GM21528 (cell line): Measurements from ENCODE around the gene MAP4K1.
A peak's percentile ranks its signal among the peaks of the same experiment; 100 is the strongest.

Source experiments
- ATAC-seq: cut with Tn5 transposase; IDR thresholded peaks from one replicate; pipeline ENCODE4 v1.9.1; 2021; ENCODE audit warnings: mild to moderate bottlenecking, moderate library complexity; ENCODE audit not compliant: unreplicated experiment, low FRiP score

MAP4K1 gene

DNA sequence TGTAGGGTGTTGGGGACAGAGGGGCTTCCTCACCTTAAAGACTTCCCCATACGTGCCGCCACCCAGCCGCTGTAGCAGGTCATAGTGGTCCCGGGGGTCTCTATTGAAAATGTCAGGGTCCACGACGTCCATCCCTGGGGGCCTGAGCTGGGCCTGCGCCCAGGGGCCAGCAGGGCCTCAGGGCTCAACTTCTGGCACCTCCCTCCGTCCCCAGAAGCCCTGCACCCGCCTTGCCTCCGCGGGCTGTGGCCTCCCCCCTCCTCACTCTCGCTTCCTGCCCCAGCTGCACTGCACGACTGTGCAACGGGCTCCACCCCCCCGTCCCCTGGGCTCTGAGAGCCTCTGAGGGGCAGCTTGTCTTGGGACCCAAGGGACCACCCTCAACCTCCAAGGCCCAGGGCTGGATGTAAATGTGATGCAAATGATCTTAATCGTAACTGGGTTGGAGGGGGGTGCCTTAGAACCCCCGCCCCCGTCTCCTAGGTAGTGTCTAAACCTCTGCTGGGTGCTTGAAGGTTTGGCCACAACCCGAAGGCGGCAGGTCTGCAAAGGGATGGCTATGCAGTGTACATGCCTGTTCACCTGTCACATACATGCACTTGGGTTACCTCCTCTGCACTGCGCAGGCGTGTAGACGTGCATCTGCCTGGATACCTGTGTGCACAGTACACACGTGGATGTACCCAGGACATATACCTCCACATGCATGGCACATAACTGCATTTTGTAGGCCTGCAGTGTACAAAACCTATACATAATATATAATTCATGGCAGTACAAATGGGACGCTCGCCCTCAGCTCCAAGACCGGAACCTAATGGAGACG is at the start of gene MAP4K1:
Gene MAP4K1 (minus strand): TSS at position 190 of the 826 bp plus-strand sequence. CDS start 58 bp downstream, at position 132.
- peak; percentile 44 for ATAC-seq

GRCh38 chr19:38666663-38667511 is 49.1 kb upstream of the MAP4K1 start:
- no peak for ATAC-seq

- no peak for ATAC-seq
Observed at GRCh38 chr19:38665950-38666662, 48.4 kb upstream of the MAP4K1 start.

DNA sequence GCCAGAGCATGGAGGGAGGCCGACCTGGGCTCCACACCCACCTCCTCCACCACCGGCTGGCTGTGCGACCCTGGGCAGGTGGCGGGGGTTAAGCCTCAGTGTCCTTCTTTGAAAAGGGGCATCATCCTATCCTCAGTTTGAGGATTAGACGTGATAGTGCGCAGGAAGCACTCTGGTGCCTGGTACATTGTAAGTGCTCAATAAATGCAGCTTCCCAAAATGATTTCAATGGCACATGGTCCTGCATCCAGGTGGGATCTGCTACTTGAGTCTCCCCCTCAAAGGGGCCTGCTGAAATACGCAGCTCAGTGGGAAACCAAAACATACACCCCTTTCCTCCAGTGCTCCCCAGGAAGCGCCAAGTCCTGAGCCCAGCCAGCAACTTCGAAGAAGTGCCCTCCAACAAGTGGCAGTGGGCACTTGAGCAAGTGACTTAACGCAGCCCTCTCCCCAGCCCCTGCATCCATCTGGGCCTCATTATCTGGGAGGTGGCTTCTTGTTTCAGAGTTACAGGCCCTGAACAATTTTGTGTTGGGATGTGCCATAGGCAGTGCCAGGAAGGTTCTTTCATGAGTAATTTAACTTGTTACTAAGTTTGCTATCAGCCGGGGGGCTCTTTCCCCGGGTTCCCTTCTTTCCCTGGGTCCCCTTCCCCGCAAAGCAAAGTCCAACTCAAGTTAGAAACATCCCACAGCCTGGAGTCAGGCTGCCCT is 47.6 kb upstream of the MAP4K1 start:
- ATAC-seq: no peak

DNA sequence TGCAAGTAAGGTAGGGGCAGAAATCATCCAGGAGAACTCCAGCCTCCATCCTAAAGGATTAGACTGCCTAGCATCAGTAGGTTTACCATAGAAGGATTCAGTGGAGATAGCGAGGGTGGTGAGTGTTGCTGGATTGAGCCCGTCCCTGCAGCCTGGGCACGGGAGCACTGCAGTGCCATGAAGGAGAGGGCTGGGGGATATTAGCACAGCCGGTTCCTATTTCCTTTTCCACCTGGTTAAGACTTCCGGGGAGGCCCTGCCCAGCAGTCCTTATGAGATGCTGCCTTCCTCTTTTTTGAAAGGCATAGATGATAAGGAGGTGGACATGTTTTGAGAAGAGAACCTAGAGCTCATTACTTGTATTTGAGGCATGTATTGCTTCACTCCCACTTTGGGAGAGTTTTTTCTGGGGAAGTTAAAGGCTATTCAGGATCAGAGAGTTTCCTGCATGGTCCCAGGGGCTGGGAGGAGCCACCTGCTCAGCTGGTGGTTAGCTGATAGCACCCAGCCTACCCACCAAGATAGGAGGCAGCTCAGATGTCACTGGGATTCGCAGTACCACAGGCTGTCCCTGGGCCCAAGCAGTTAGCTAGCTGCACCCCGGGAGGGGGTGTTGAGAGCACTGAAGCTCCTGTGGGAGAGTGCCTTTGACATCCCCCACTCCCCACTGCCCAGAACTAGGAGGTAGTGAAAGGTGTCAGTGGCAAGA is 46.9 kb upstream of the MAP4K1 start:
- no peak for ATAC-seq

DNA sequence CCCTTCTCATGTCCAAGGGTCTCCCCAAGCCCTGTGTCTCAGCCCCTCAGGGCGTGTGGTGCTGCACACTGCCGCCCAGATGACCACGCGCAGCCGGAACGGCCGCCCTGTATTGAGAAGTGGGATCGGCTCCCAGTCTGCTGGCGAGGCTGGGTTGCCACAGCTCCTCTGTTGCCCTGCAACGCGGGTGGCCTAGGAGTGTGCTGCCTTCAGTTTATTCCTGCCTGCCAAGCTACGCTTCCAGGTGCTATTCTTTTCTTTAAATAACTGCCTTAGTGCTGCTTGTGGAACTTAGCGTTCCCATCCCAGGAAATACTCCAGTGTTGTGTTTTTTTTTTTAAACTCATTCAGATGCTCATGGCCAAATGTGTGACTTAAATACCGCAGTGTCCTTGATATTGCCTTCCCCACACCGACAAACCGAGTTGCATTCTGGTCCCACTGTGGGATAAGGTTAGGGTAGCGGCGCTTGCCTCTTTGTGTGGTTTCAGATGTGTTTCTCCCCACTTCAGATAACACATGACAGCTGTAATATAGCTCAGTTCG is 46.3 kb upstream of the MAP4K1 start:
- no peak for ATAC-seq

- no peak for ATAC-seq
Observed at GRCh38 chr19:38663156-38663651, 45.5 kb upstream of the MAP4K1 start.

DNA sequence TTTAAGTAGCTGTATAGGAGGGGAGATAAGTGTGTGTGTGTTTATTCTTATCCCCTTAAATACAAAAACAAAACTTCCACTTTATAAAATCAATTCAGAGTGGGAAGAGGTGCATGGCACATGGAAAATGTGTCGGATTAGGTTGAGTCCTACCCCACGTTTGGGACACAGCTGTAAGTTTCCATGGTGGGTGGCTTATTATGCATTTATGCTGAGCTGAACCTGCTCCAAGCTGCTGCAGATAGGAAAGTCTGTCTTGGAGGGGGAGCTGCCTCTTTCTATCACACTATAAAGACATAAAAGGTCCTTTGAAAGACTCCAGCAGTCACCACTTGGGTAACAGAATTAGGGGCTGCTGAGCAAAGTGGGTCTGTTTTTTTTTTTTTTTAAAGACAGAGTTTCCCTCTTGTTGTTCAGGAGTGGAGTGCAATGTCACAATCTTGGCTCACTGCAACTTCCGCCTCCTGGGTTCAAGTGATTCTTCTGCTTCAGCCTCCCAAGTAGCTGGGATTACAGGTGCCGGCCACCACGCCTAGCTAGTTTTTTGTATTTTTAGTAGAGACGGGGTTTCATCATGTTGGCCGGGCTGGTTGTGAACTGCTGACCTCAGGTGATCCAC is 44.9 kb upstream of the MAP4K1 start:
- ATAC-seq: no peak

GRCh38 chr19:38661996-38662395 is 44.2 kb upstream of the MAP4K1 start:
- ATAC-seq: no peak

DNA sequence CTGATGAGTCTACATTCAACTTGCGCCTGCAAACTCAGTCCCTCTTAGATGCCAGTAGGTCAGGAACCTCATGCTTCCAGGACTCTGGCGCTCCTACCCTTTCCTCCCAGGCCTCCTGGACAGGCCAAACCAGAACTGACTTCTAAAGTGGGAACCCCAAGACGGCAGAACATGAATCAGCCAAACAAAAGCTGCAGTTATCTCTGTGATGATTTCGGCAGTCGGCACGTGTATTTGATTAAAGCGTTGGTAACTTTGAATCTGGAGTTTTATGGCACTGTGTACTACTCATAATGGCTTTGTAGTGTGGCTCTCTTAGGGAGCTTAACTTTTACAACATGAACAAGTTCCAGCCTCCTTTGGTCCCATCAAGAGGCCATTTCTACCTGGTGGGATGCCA is 43.4 kb upstream of the MAP4K1 start:
- ATAC-seq: no peak

DNA sequence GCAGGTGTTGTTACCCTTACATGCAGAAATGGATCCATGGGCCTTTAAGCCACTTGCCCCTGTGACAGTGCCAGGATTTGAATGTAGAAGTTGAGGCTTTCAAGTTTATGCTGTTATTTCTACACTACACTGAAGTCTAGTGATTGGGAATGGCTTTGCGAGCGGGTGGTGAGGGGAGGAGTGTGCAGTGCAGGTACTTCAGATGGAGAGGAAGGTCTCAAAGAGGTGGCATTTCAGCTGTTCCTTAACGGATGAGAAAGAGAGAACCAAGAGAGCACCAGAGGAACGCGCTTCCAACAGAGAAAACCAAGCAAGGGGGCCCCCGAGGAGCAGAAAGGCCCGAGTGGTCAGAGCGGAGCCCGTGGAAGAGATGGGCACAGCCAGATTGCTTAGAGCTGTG is 43.0 kb upstream of the MAP4K1 start:
- ATAC-seq: no peak

- ATAC-seq: no peak
Observed at GRCh38 chr19:38658462-38659306, 40.9 kb upstream of the MAP4K1 start.

DNA sequence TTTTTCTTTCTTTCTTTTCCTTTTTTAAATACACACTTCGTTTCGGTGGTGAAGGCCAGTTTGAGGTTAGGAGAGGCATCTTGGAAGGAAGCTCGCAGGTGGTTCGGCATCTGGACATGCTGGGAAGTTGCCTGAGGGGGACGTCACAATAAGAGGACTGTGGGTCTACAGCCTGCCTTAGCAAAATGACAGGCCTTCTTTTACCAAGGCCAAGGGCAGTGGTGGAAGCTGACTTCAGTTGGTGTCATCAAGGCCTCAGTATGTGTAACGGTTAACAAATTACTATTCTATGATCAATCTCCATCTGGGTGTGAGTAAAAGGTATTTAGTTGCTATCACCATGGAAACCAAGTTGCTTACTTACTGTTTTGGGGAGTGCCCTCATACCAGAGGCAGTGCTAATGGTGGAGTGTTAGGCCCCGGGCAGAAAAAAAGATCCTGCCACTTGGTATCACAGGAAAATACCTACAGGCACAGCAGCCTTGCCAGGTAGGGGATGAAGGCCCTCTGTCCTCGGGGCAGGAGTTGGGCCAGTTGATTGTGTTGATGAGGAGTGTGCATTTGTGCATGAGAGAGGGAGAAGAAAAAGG is 40.0 kb upstream of the MAP4K1 start:
- ATAC-seq: no peak

GRCh38 chr19:38656171-38656981 is 38.6 kb upstream of the MAP4K1 start:
- ATAC-seq: no peak

DNA sequence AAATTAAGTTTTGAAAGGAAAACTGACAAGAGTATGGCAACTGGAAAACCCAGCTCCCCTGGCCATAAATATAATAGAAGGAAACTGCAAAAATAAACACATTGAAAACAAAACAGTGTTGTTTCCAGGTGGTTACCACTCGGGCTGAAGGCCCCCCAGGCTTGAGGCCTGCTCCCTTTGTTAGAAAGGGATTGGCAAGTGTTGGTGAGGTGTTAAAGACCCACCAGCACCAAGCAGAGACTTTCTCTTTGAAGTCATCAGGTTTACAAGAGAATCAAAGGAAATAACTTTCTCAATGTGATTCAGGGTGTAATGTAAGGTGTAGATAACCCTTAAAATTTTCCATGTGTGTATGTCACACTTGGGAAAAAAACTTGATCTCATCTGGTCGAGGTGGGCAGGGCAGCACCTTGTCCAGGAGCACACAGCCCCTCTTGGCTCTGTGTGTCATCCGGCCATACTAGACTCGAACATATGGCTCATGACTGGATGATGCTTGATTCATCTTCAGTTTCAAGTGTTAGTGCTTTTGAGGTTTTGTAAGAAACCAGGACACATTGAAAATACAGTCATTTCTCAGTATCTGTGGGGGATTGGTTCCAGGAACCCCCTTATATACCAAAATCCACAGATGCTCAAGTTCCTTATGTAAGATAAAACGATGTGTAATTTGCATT is 37.5 kb upstream of the MAP4K1 start:
- ATAC-seq: no peak

DNA sequence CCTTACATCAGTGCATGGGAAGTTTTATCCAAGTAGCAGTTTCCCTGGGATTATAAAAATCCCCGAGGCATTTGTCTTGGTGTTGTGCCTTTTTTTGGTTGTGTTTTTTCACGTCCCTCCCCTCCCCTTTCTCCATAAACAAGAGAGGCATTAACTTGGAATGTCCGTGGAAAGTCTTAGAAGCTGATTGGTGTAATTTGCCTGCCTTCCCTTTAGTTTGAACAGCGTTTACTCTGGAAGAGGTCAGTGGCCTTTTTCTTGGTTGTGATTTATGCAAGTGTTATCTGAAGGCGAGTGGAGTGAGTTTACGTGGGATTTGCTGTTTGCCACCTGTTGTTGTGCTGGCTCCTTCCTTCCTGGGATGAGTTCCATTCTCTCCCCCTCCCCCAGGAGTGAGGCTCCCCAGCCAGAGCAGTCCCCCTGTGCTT is 36.9 kb upstream of the MAP4K1 start:
- no peak for ATAC-seq
